ENCODE measurements around the gene MBNL1. TPM values are rescaled to one million over a fixed set of nuclear protein-coding genes. Genes with fewer than 3 reads are reported as not detected.

The MBNL1 gene, protein sequence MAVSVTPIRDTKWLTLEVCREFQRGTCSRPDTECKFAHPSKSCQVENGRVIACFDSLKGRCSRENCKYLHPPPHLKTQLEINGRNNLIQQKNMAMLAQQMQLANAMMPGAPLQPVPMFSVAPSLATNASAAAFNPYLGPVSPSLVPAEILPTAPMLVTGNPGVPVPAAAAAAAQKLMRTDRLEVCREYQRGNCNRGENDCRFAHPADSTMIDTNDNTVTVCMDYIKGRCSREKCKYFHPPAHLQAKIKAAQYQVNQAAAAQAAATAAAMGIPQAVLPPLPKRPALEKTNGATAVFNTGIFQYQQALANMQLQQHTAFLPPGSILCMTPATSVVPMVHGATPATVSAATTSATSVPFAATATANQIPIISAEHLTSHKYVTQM
- total RNA-seq = 67.9 and 82.3 TPM in 2 replicates

DNA sequence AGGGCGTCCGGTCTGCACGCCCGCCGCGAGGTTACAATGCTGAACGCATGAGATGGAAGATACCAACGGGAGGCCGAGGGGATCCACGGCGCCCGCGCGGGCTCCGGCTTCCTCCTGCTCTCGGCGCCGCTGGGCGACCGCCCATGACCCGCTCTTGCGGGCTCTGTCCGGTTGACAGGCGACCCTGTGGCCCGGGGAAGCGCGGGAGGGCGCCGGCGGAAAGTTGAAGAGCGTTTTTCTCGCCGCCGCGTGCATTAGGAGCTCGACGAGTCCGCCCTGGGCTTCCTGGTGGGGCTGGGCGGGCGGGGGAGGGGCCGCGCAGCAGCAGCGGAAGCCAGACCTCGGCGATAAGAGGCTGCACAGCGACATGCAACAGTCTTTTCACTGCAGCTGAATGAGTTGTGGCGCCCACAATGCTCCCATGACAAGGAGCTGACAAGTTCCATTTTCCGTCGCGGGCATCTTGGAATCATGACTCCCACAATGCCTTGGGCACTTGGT lies at the start of gene MBNL1:
MBNL1 (plus strand) TSS at position 375 of the 501 bp plus-strand sequence. CDS start 31,265 bp downstream, outside the sequence.

